Neuronal stem cell (in vitro differentiated cells): ENCODE measurements around the gene C13orf46.

Source experiments
- DNase-seq: peaks from one replicate; pipeline ENCODE4 v3.0.0-alpha.2; 2013; ENCODE audit warnings: low spot score
- H2AFZ ChIP-seq: one replicate; pipeline ENCODE4 v1.6.1; 2013; ENCODE audit warnings: mild to moderate bottlenecking, low read length, inconsistent platforms
- H2AK5ac ChIP-seq: 2 replicates; pipeline ENCODE4 v1.6.1; 2013; ENCODE audit warnings: low read depth, mild to moderate bottlenecking, inconsistent platforms, low read length, moderate library complexity, mixed read lengths
- H2BK120ac ChIP-seq: 2 replicates; pipeline ENCODE4 v1.6.1; 2013; ENCODE audit warnings: low read depth, mild to moderate bottlenecking, inconsistent platforms, low read length, moderate library complexity, mixed read lengths
- H2BK12ac ChIP-seq: one replicate; pipeline ENCODE4 v1.6.1; 2013; ENCODE audit warnings: low read length, inconsistent platforms
- H2BK15ac ChIP-seq: 2 replicates; pipeline ENCODE4 v1.6.1; 2013; ENCODE audit warnings: mild to moderate bottlenecking, low read length, inconsistent platforms, mixed read lengths
- H2BK5ac ChIP-seq: one replicate; pipeline ENCODE4 v1.6.1; 2013; ENCODE audit warnings: inconsistent platforms, mild to moderate bottlenecking, low read length, moderate library complexity
- H3K14ac ChIP-seq: one replicate; pipeline ENCODE4 v1.6.1; 2013; ENCODE audit warnings: low read length, inconsistent platforms
- H3K18ac ChIP-seq: 2 replicates; pipeline ENCODE4 v1.6.1; 2013; ENCODE audit warnings: low read length, inconsistent platforms
- H3K23ac ChIP-seq: 2 replicates; pipeline ENCODE4 v1.6.1; 2013; ENCODE audit warnings: low read depth, mild to moderate bottlenecking, mixed read lengths, low read length, inconsistent platforms; ENCODE audit not compliant: poor library complexity
- H3K27ac ChIP-seq: replicated peaks from 3 replicates; pipeline ENCODE4 v1.5.1; 2013; ENCODE audit warnings: low read length, inconsistent platforms
- H3K27me3 ChIP-seq, 3 experiments: 2 replicates each; pipeline ENCODE4 v1.6.1; 2013; ENCODE audit warnings: low read length in 3 of 3, mild to moderate bottlenecking in 2 of 3, inconsistent platforms in 1 of 3, low read depth in 1 of 3, mixed read lengths in 1 of 3, moderate library complexity in 1 of 3; ENCODE audit not compliant: control insufficient read depth in 3 of 3, insufficient read depth in 3 of 3
- H3K36me3 ChIP-seq, 2 donors: replicated peaks in 1 of 2; 2 replicates each; pipeline ENCODE4 v1.6.1; 2013; ENCODE audit warnings: low read length in 2 of 2; ENCODE audit not compliant: control insufficient read depth in 2 of 2, insufficient read depth in 2 of 2
- H3K4ac ChIP-seq: 2 replicates; pipeline ENCODE4 v1.6.1; 2013; ENCODE audit warnings: inconsistent platforms, mild to moderate bottlenecking, low read length, moderate library complexity
- H3K4me1 ChIP-seq, 2 donors: 1 replicate in 1 of 2; 2 replicates in 1 of 2; pipeline ENCODE4 v1.6.1; 2013; ENCODE audit warnings: low read length in 2 of 2, low read depth in 1 of 2; ENCODE audit not compliant: control insufficient read depth in 2 of 2, insufficient read depth in 1 of 2
- H3K4me2 ChIP-seq: one replicate; pipeline ENCODE4 v1.6.1; 2013; ENCODE audit warnings: mild to moderate bottlenecking, low read length, inconsistent platforms; ENCODE audit not compliant: insufficient read depth, poor library complexity, severe bottlenecking
- H3K4me3 ChIP-seq, 2 donors: 2 replicates each; pipeline ENCODE4 v1.5.1; 2013; ENCODE audit warnings: low read length in 2 of 2, mild to moderate bottlenecking in 2 of 2, inconsistent platforms in 1 of 2, moderate library complexity in 1 of 2
- H3K79me1 ChIP-seq: one replicate; pipeline ENCODE4 v1.6.1; 2013; ENCODE audit warnings: low read depth, mild to moderate bottlenecking, inconsistent platforms, low read length, moderate library complexity
- H3K9ac ChIP-seq: one replicate; pipeline ENCODE4 v1.6.1; 2013; ENCODE audit warnings: mild to moderate bottlenecking, low read depth, low read length, inconsistent platforms; ENCODE audit not compliant: poor library complexity
- H3K9me3 ChIP-seq, 2 donors: replicated peaks in 1 of 2; 2 replicates each; pipeline versions ENCODE3 to v1.6.1; 2013; ENCODE audit warnings: low read length in 2 of 2, mild to moderate bottlenecking in 2 of 2, inconsistent platforms in 1 of 2, low read depth in 1 of 2, mixed read lengths in 1 of 2, moderate library complexity in 1 of 2; ENCODE audit not compliant: control insufficient read depth in 2 of 2, insufficient read depth in 1 of 2
- H4K8ac ChIP-seq: one replicate; pipeline ENCODE4 v1.6.1; 2013; ENCODE audit warnings: low read depth, mild to moderate bottlenecking, inconsistent platforms, low read length, moderate library complexity
- H4K91ac ChIP-seq: one replicate; pipeline ENCODE4 v1.6.1; 2013; ENCODE audit warnings: low read length, low read depth, mild to moderate bottlenecking, inconsistent platforms; ENCODE audit not compliant: poor library complexity
- WGBS, 2 donors: extraction: QIAGEN DNeasy Blood & Tissue Kit; methylation state at CpG; one replicate each; pipeline ENCODE4 v1.1.7; 2013; ENCODE audit warnings: missing lambda C conversion rate in 2 of 2, mixed read lengths in 1 of 2; ENCODE audit not compliant: insufficient read length in 2 of 2, insufficient replicate concordance in 1 of 2; ENCODE audit errors: extremely low coverage in 2 of 2; 5-methylcytosine and 5-hydroxymethylcytosine counted together

The C13orf46 gene

GRCh38 chr13:113924184-113924901 lies 49.5 kb downstream of the C13orf46 start:
- no peak overlapping the region for H4K91ac ChIP-seq
- no peak overlapping the region for H2BK12ac ChIP-seq
- peaks cover 0 to 11% (median 0%) of the 10 kb centered on the region in 3 experiments for H3K27me3 ChIP-seq
- no peak overlapping the region for H3K4ac ChIP-seq
- H2BK5ac ChIP-seq: no peak overlapping the region
- H3K4me3 ChIP-seq: no peak overlapping the region
- no CpG with 5 or more reads among the region's 7 CpGs for whole genome bisulfite sequencing, 2 donors
- H3K79me1 ChIP-seq: no peaks in the 10 kb centered on the region
- no peak overlapping the region for H3K14ac ChIP-seq
- H3K9me3 ChIP-seq: peaks cover 2 to 13% of the 10 kb centered on the region in 2 donors
- no peak overlapping the region for H4K8ac ChIP-seq
- no peak overlapping the region for H3K27ac ChIP-seq
- H2AFZ ChIP-seq: no peak overlapping the region
- no peak overlapping the region for H3K18ac ChIP-seq
- no peaks in the 10 kb centered on the region for H3K36me3 ChIP-seq
- no peak overlapping the region for H3K9ac ChIP-seq
- H3K23ac ChIP-seq: no peak overlapping the region
- no peaks in the 10 kb centered on the region for H3K4me1 ChIP-seq
- no peak for DNase-seq
- H2AK5ac ChIP-seq: no peak overlapping the region
- no peak overlapping the region for H2BK15ac ChIP-seq
- H2BK120ac ChIP-seq: no peak overlapping the region
- H3K4me2 ChIP-seq: no peak overlapping the region

- no peaks in the 10 kb centered on the region for H3K4me1 ChIP-seq
- H2BK15ac ChIP-seq: no peak overlapping the region
- no peak overlapping the region for H2BK5ac ChIP-seq
- no peaks in the 10 kb centered on the region for H3K79me1 ChIP-seq
- no peaks in the 10 kb centered on the region for H3K36me3 ChIP-seq
- no peak overlapping the region for H3K4me3 ChIP-seq
- no peak for DNase-seq
- H3K18ac ChIP-seq: no peak overlapping the region
- H3K14ac ChIP-seq: no peak overlapping the region
- no peak overlapping the region for H4K91ac ChIP-seq
- H3K9me3 ChIP-seq: peaks cover 2 to 13% of the 10 kb centered on the region in 2 donors
- no peak overlapping the region for H3K4me2 ChIP-seq
- WGBS, 2 donors: no CpG with 5 or more reads among the region's 8 CpGs
- no peak overlapping the region for H3K9ac ChIP-seq
- no peak overlapping the region for H2BK120ac ChIP-seq
- H2AK5ac ChIP-seq: no peak overlapping the region
- no peak overlapping the region for H2BK12ac ChIP-seq
- no peak overlapping the region for H4K8ac ChIP-seq
- H3K23ac ChIP-seq: no peak overlapping the region
- H3K27me3 ChIP-seq: peaks cover 0 to 11% (median 0%) of the 10 kb centered on the region in 3 experiments
- H2AFZ ChIP-seq: no peak overlapping the region
- H3K4ac ChIP-seq: no peak overlapping the region
- no peak overlapping the region for H3K27ac ChIP-seq
Observed at GRCh38 chr13:113923376-113924063, 50.4 kb downstream of the C13orf46 start.

GRCh38 chr13:113922412-113923118 lies 51.3 kb downstream of the C13orf46 start:
- no peak overlapping the region for H3K23ac ChIP-seq
- H4K8ac ChIP-seq: no peak overlapping the region
- H3K36me3 ChIP-seq: no peaks in the 10 kb centered on the region
- no peak overlapping the region for H2BK5ac ChIP-seq
- H3K27me3 ChIP-seq: peaks cover 0 to 11% (median 0%) of the 10 kb centered on the region in 3 experiments
- H3K9me3 ChIP-seq: peaks cover 2 to 13% of the 10 kb centered on the region in 2 donors
- no peak overlapping the region for H3K4me2 ChIP-seq
- H2AFZ ChIP-seq: no peak overlapping the region
- H2BK15ac ChIP-seq: no peak overlapping the region
- no peak overlapping the region for H2BK12ac ChIP-seq
- H3K27ac ChIP-seq: no peak overlapping the region
- no peak overlapping the region for H2AK5ac ChIP-seq
- no peak overlapping the region for H3K18ac ChIP-seq
- peak overlapping the region; percentile 47 for H3K14ac ChIP-seq
- WGBS, 2 donors: no CpG with 5 or more reads among the region's 15 CpGs
- DNase-seq: no peak
- no peak overlapping the region for H3K4ac ChIP-seq
- no peaks in the 10 kb centered on the region for H3K4me1 ChIP-seq
- H2BK120ac ChIP-seq: no peak overlapping the region
- no peak overlapping the region for H4K91ac ChIP-seq
- H3K4me3 ChIP-seq: peak overlapping the region in 1 of 2 donors; percentile 42
- H3K9ac ChIP-seq: no peak overlapping the region
- H3K79me1 ChIP-seq: no peaks in the 10 kb centered on the region

GRCh38 chr13:113921763-113922162 lies 52.1 kb downstream of the C13orf46 start:
- Histone ChIP-seq H2AFZ (no peak overlapping the region), H3K4me1 (no peaks in the 10 kb centered on the region), H2BK120ac (no peak overlapping the region), H3K4ac (no peak overlapping the region), H3K27me3 (peaks cover 0 to 5% (median 0%) of the 10 kb centered on the region in 3 experiments), H2BK5ac (no peak overlapping the region), H3K18ac (no peak overlapping the region), H3K9ac (no peak overlapping the region), H3K14ac (no peak overlapping the region), H3K23ac (no peak overlapping the region), H3K4me3 (no peak overlapping the region), H2AK5ac (no peak overlapping the region), H3K36me3 (no peaks in the 10 kb centered on the region), H3K79me1 (no peaks in the 10 kb centered on the region), H3K4me2 (no peak overlapping the region), H2BK15ac (no peak overlapping the region), H3K27ac (no peak overlapping the region), H2BK12ac (no peak overlapping the region), H3K9me3 (peaks cover 2 to 7% of the 10 kb centered on the region in 2 donors), H4K8ac (no peak overlapping the region), H4K91ac (no peak overlapping the region)
- no peak for DNase-seq
- WGBS, 2 donors: no CpG with 5 or more reads among the region's 1 CpG
